Measurements from ENCODE around the gene UGT2A2.

Gene UGT2A2

GRCh38 chr4:69650872-69651271 is 11.4 kb upstream of the UGT2A2 start:
- DNase-seq (ENCODE audit: low spot score), result no peak
- no peak for TF ChIP-seq CTCF (IDR thresholded peaks at IDR 0.05; ENCODE audit: extremely low read depth, missing control alignments)

GRCh38 chr4:69649629-69650028 is 10.2 kb upstream of the UGT2A2 start:
- DNase-seq (ENCODE audit: low spot score), result no peak

GRCh38 chr4:69649207-69649606 is 9.8 kb upstream of the UGT2A2 start:
- no peak for DNase-seq (ENCODE audit: low spot score)
- no peak for TF ChIP-seq CTCF (IDR thresholded peaks at IDR 0.05; ENCODE audit: extremely low read depth, missing control alignments)

More at GRCh38 chr4:69649629-69650028, 10.2 kb upstream of the UGT2A2 start:
- TF ChIP-seq CTCF (IDR thresholded peaks at IDR 0.05; ENCODE audit: extremely low read depth, missing control alignments), result no peak

GRCh38 chr4:69642961-69643360 is 3.5 kb upstream of the UGT2A2 start:
- DNase-seq (ENCODE audit: low spot score), result no peak
- TF ChIP-seq CTCF (IDR thresholded peaks at IDR 0.05; ENCODE audit: extremely low read depth, missing control alignments), result no peak

GRCh38 chr4:69640289-69640688 is 847 bp upstream of the UGT2A2 start:
- no peak for DNase-seq (ENCODE audit: low spot score)
- no peak for TF ChIP-seq CTCF (IDR thresholded peaks at IDR 0.05; ENCODE audit: extremely low read depth, missing control alignments)

- DNase-seq (ENCODE audit: low spot score), result peak; percentile 21
Observed at GRCh38 chr4:69617083-69617694, 22.3 kb downstream of the UGT2A2 start.

GRCh38 chr4:69610484-69610883 is 29.0 kb downstream of the UGT2A2 start:
- no peak for TF ChIP-seq CTCF (IDR thresholded peaks at IDR 0.05; ENCODE audit: extremely low read depth, missing control alignments)
- DNase-seq (ENCODE audit: low spot score), result no peak

More at GRCh38 chr4:69617083-69617694, 22.3 kb downstream of the UGT2A2 start:
- TF ChIP-seq CTCF (IDR thresholded peaks at IDR 0.05; ENCODE audit: extremely low read depth, missing control alignments), result peak; percentile 9

Measured in GM20000 (cell line).